ENCODE measurements around the gene PCDHGC5. TPM values are rescaled to one million over a fixed set of nuclear protein-coding genes. Genes with fewer than 3 reads are reported as not detected.

Gene PCDHGC5
- not detected for total RNA-seq

DNA sequence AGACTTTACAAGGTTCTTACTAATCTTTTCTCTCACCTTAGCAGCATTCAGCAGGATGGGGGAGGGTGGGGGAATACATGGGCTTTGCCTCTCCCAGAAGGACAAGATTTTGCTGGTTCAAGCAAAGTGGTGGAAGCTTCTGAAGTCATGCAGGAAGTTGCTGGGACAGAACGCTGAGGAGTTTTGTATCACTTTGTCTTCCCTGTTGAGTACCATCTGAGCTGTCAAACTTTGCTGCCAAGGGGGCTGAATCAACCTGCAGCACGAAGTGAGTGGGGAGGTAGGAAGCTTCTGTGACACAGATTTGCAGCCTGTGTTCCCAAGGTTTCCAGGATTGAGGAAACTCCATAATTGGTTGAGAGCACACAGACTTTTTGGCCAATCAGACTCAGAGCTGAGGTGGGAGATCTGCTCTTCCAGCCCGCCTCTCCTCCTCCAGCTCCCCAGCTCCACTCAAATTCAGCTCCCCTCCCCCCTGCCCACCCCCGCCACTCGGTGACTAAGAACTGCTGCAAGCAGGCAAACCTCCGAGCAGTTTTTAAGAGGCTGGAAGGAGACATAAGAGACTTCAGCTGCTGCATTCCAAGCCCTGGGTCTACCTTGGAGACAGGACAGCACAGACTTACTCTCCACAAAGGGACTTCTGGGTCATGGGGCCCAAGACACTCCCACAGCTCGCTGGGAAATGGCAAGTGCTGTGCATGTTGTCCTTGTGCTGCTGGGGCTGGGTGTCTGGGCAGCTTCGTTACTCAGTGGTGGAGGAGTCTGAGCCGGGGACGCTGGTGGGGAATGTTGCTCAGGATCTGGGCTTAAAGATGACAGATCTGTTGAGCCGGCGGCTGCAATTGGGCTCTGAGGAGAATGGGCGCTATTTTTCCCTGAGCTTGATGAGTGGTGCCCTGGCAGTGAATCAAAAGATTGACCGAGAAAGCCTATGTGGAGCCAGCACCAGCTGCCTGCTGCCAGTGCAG lies at the start of gene PCDHGC5:
Gene PCDHGC5, plus strand, starts transcription at position 491 of the 971 bp plus-strand sequence. Its CDS starts 160 bp downstream, at position 651.
- Mint-ChIP-seq H3K27me3 (peaks cover 80% of the 10 kb centered on the region), H3K27ac (no peak within 1 kb of the TSS), H3K4me1 (peaks cover 2% of the 10 kb centered on the region), H3K4me3 (no peak within 1 kb of the TSS), H3K9me3 (peaks cover 2% of the 10 kb centered on the region), H3K36me3 (ENCODE audit: low read depth) (peaks cover 2% of the 10 kb centered on the region)
- ChIA-PET POLR2A (no interaction called here), CTCF (interaction anchor here (0.6 to 1.0 kb wide), 3 partner anchors 9 to 67 kb away, joined by 3 to 4 read pairs (median 4); partner anchors contain the start of gene PCDHGC3)
- no peak for DNase-seq

DNA sequence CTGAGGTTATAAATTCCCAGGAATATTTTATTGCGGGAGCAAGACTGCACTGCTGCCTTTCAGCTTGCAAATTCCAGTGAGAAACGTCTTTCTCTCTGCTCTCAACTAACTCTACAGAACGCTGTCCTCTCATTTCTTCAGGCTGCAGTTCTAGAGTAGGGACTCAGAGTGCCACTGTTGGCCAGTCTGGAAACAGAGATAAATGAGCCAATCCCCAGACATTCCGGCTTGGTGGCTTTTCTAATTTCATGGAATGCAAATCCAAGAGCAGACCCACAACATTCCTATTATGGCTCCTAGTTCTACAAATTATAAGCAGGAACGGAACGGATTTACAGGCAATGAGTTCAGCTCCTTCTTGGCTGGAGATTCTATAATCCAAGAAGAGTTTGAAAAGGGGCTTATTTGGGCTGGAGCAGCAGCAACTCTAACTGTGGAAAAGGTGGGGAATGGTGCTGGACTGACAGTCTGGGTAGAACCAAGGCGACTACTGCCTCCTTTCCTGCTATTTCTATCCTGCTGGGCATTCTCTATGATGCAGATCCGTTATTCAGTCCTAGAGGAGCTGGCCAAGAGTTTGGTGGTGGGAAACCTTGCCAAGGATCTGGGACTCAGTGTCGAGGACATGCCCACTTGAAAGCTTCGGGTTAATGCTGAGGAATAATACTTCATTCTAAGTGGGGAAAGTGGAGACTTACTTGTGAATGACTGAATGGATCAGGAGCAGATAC lies 49.3 kb upstream of the PCDHGC5 start:
- no peak for DNase-seq
- POLR2A ChIA-PET = interaction anchor here (0.7 kb wide), 1 partner anchor 75 kb away, joined by 3 read pairs; no protein-coding TSS in a partner anchor
- H3K36me3 Mint-ChIP-seq (ENCODE audit: low read depth) = no peaks in the 10 kb centered on the region
- CTCF ChIA-PET = no interaction called here
- H3K4me3 Mint-ChIP-seq = no peak overlapping the region
- peaks cover 5% of the 10 kb centered on the region for H3K27me3 Mint-ChIP-seq
- no peaks in the 10 kb centered on the region for H3K4me1 Mint-ChIP-seq
- H3K27ac Mint-ChIP-seq = no peak overlapping the region
- H3K9me3 Mint-ChIP-seq = no peaks in the 10 kb centered on the region

DNA sequence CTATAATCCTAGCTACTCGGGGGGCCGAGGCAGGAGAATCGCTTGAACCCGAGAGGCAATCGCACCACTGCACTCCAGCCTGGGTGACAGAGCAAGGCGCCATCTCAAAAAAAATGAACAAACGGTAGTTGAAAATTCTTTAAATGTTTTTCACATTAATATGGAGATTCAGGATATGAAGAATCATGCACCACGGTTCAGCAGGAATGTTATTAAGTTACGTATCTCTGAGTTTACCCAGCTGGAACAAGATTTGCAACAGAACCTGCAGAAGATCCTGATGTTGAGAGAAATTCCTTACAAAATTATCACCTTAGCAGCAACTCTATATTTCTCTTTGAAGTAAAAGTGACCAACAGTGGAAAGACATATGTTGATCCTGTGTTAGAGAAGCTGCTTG lies 48.5 kb upstream of the PCDHGC5 start:
- H3K27me3 Mint-ChIP-seq = peaks cover 4% of the 10 kb centered on the region
- no peak overlapping the region for H3K4me3 Mint-ChIP-seq
- ChIA-PET POLR2A (interaction anchor here (0.7 kb wide), 1 partner anchor 76 kb away, joined by 3 read pairs; no protein-coding TSS in a partner anchor), CTCF (no interaction called here)
- no peaks in the 10 kb centered on the region for H3K36me3 Mint-ChIP-seq (ENCODE audit: low read depth)
- DNase-seq = no peak
- no peak overlapping the region for H3K27ac Mint-ChIP-seq
- H3K4me1 Mint-ChIP-seq = no peaks in the 10 kb centered on the region
- H3K9me3 Mint-ChIP-seq = no peaks in the 10 kb centered on the region

DNA sequence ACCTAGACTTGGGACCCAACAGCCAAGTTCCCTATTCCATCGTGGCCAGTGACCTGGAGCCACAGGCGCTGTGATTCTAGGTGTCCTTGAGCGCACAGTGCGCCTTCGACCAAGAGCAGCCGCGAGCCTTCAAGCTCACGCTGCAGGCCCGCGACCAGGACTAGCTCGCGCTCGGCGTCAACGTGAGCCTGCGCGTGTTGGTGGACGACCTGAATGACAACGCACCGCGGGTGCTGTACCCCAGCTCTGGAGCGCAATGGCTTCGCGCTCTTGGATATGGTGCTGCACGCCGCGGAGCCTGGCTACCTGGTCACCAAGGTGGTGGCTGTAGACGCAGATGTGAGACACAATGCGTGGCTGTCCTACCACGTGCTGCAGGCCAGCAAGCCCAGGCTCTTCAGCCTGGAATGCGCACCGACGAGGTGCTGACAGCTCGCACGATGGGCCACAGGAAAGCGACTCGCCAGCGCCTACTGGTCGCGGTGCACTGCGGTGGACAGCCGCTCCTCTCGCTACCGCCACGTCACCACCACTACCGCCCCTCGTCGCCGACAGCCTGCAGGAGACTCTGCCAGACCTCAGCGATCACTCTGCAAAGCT lies 47.2 kb upstream of the PCDHGC5 start:
- Mint-ChIP-seq H3K4me3 (no peak overlapping the region), H3K4me1 (no peaks in the 10 kb centered on the region), H3K36me3 (ENCODE audit: low read depth) (no peaks in the 10 kb centered on the region), H3K9me3 (no peaks in the 10 kb centered on the region), H3K27ac (no peak overlapping the region), H3K27me3 (peaks cover 6% of the 10 kb centered on the region)
- POLR2A ChIA-PET = no interaction called here
- DNase-seq = no peak
- CTCF ChIA-PET = no interaction called here

DNA sequence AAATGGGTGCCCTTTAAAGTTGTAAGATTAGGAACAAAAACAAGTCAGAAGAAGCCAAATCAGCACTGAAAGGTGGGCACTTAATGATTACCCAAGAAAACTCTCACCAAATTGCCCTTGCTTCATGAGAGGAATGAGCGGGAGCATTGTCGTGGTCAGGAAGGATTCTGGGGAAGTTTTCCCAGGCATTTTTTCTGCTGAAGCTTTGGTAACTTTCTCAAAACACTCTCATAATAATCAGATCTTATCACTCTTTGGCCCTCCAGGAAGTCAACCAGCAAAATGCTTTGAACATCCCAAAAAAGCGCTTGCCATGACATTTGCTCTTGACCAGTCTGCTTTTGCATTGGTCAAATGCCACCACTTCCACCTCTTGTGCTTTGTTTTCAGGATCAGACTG lies 23.5 kb upstream of the PCDHGC5 start:
- POLR2A ChIA-PET = no interaction called here
- Mint-ChIP-seq H3K9me3 (no peaks in the 10 kb centered on the region), H3K4me3 (no peak overlapping the region), H3K4me1 (no peaks in the 10 kb centered on the region), H3K36me3 (ENCODE audit: low read depth) (no peaks in the 10 kb centered on the region), H3K27ac (no peak overlapping the region), H3K27me3 (peaks cover 10% of the 10 kb centered on the region)
- DNase-seq = no peak
- CTCF ChIA-PET = interaction anchor here (1.1 kb wide), 1 partner anchor 68 kb away, joined by 3 read pairs; the partner anchor contains the start of gene PCDHGB5

DNA sequence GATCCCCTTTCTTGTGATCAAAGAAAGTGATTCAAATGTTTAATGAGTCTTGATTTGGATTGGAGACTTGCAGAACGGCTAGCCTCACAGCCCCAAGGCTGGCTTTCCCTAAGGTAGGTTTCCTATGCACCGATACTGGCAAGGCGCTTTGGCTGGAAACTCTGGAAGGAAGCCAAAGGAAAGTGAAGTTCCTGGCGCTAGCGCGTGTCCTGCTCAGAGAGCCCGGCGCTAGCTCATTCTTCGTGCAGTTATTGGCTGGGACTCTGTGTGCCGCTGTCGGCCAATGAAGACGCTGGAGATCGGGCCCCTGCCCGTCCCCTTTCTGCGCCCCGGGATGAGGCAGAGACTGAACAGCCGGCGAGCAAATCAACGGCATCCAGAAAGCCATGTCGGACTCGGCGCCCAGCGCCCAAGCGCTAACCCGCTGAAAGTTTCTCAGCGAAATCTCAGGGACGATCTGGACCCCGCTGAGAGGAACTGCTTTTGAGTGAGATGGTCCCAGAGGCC lies 13.2 kb upstream of the PCDHGC5 start, which contains the start of gene PCDHGC3:
Gene PCDHGC3, plus strand, starts transcription at position 342 of the 507 bp plus-strand sequence. Its CDS starts 151 bp downstream, at position 493.
- ChIA-PET POLR2A (no interaction called here), CTCF (interaction anchor here (0.7 to 2.4 kb wide), 6 partner anchors 10 to 57 kb away, joined by 3 to 6 read pairs (median 4); partner anchors contain the start of gene PCDHGC4)
- peaks cover 7% of the 10 kb centered on the region for H3K36me3 Mint-ChIP-seq (ENCODE audit: low read depth)
- peaks cover 19% of the 10 kb centered on the region for H3K4me1 Mint-ChIP-seq
- DNase-seq = no peak
- peak within 1 kb of the TSS; percentile 46 for H3K27ac Mint-ChIP-seq
- H3K4me3 Mint-ChIP-seq = peak within 1 kb of the TSS; percentile 69
- H3K9me3 Mint-ChIP-seq = no peaks in the 10 kb centered on the region
- H3K27me3 Mint-ChIP-seq = peaks cover 66% of the 10 kb centered on the region

DNA sequence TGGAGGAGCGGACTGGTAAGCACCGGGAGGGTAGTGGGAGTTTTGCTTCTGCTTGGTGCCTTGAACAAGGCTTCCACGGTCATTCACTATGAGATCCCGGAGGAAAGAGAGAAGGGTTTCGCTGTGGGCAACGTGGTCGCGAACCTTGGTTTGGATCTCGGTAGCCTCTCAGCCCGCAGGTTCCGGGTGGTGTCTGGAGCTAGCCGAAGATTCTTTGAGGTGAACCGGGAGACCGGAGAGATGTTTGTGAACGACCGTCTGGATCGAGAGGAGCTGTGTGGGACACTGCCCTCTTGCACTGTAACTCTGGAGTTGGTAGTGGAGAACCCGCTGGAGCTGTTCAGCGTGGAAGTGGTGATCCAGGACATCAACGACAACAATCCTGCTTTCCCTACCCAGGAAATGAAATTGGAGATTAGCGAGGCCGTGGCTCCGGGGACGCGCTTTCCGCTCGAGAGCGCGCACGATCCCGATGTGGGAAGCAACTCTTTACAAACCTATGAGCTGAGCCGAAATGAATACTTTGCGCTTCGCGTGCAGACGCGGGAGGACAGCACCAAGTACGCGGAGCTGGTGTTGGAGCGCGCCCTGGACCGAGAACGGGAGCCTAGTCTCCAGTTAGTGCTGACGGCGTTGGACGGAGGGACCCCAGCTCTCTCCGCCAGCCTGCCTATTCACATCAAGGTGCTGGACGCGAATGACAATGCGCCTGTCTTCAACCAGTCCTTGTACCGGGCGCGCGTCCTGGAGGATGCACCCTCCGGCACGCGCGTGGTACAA lies 12.6 kb upstream of the PCDHGC5 start:
- POLR2A ChIA-PET = no interaction called here
- Mint-ChIP-seq H3K4me1 (peaks cover 19% of the 10 kb centered on the region), H3K4me3 (peak overlapping the region; percentile 69), H3K27ac (peak overlapping the region; percentile 46), H3K27me3 (peaks cover 68% of the 10 kb centered on the region), H3K9me3 (no peaks in the 10 kb centered on the region), H3K36me3 (ENCODE audit: low read depth) (peaks cover 7% of the 10 kb centered on the region)
- CTCF ChIA-PET = interaction anchor here (0.7 to 2.4 kb wide), 3 partner anchors 9 to 17 kb away, joined by 3 to 6 read pairs (median 3); partner anchors contain the start of gene PCDHGC4
- no peak for DNase-seq

DNA sequence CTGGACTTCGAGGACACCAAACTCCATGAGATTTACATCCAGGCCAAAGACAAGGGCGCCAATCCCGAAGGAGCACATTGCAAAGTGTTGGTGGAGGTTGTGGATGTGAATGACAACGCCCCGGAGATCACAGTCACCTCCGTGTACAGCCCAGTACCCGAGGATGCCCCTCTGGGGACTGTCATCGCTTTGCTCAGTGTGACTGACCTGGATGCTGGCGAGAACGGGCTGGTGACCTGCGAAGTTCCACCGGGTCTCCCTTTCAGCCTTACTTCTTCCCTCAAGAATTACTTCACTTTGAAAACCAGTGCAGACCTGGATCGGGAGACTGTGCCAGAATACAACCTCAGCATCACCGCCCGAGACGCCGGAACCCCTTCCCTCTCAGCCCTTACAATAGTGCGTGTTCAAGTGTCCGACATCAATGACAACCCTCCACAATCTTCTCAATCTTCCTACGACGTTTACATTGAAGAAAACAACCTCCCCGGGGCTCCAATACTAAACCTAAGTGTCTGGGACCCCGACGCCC lies 11.8 kb upstream of the PCDHGC5 start:
- Mint-ChIP-seq H3K4me3 (peak overlapping the region; percentile 44), H3K4me1 (peaks cover 19% of the 10 kb centered on the region), H3K27ac (peak overlapping the region; percentile 19), H3K36me3 (ENCODE audit: low read depth) (peaks cover 7% of the 10 kb centered on the region), H3K9me3 (no peaks in the 10 kb centered on the region), H3K27me3 (peaks cover 70% of the 10 kb centered on the region)
- ChIA-PET POLR2A (no interaction called here), CTCF (interaction anchor here (2.4 kb wide), 1 partner anchor 8 kb away, joined by 6 read pairs; the partner anchor contains the start of gene PCDHGC4)
- no peak for DNase-seq

DNA sequence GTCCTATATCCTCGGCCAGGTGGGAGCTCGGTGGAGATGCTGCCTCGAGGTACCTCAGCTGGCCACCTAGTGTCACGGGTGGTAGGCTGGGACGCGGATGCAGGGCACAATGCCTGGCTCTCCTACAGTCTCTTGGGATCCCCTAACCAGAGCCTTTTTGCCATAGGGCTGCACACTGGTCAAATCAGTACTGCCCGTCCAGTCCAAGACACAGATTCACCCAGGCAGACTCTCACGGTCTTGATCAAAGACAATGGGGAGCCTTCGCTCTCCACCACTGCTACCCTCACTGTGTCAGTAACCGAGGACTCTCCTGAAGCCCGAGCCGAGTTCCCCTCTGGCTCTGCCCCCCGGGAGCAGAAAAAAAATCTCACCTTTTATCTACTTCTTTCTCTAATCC lies 11.1 kb upstream of the PCDHGC5 start:
- Mint-ChIP-seq H3K9me3 (no peaks in the 10 kb centered on the region), H3K27ac (no peak overlapping the region), H3K36me3 (ENCODE audit: low read depth) (peaks cover 7% of the 10 kb centered on the region), H3K27me3 (peaks cover 77% of the 10 kb centered on the region), H3K4me3 (no peak overlapping the region), H3K4me1 (peaks cover 19% of the 10 kb centered on the region)
- CTCF ChIA-PET = interaction anchor here (0.6 to 0.9 kb wide), 2 partner anchors 25 to 28 kb away, joined by 4 to 6 read pairs; no protein-coding TSS in a partner anchor
- no peak for DNase-seq
- POLR2A ChIA-PET = no interaction called here

DNA sequence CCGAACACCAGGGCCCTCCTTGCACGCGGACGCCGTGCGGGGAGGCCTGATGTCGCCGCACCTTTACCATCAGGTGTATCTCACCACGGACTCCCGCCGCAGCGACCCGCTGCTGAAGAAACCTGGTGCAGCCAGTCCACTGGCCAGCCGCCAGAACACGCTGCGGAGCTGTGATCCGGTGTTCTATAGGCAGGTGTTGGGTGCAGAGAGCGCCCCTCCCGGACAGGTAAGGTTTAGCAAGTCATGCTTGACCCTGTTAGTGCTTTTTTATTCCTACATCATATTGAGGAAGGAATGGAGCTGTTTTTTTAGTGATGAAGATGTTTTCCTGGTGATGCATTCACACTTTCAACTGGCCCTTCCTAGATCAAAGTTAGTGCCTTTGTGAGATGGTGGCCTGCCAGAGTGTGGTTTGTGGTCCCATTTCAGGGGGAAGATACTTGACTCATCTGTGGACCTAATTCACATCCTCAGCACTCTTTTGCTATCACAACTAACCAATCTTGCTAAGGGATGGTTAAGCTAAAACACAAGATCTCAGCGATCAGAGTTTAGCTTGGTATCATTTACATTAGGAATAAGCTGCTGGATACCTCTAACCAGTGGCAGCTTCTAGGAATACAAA lies 10.4 kb upstream of the PCDHGC5 start:
- Mint-ChIP-seq H3K27me3 (peaks cover 82% of the 10 kb centered on the region), H3K9me3 (no peaks in the 10 kb centered on the region), H3K4me1 (peaks cover 19% of the 10 kb centered on the region), H3K4me3 (no peak overlapping the region), H3K27ac (no peak overlapping the region), H3K36me3 (ENCODE audit: low read depth) (peaks cover 7% of the 10 kb centered on the region)
- ChIA-PET POLR2A (no interaction called here), CTCF (interaction anchor here (0.6 to 0.9 kb wide), 2 partner anchors 24 to 28 kb away, joined by 4 to 6 read pairs; no protein-coding TSS in a partner anchor)
- no peak for DNase-seq

DNA sequence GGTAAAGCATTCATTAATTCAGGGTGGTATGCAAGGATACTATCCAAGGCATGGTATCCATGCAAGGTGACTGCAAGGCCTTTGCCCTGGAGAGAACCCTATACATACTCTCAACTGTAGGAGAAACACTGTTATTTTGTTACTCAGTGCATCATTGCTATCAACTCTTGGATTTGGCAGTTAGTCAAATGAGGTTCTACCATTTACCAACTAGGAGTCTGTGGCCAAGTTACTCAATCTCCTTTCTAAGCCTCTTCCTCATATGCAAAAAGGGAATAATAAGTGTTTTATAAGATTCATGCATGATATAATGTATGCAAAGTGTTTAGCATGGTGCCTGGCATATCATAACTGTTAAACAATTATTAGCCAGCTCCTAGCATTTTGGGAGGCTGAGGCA lies 9.1 kb upstream of the PCDHGC5 start:
- DNase-seq = no peak
- Mint-ChIP-seq H3K4me3 (no peak overlapping the region), H3K36me3 (ENCODE audit: low read depth) (peaks cover 7% of the 10 kb centered on the region), H3K9me3 (no peaks in the 10 kb centered on the region), H3K27me3 (peaks cover 82% of the 10 kb centered on the region), H3K27ac (no peak overlapping the region), H3K4me1 (peaks cover 19% of the 10 kb centered on the region)
- ChIA-PET CTCF (interaction anchor here (1.1 kb wide), 2 partner anchors 9 to 59 kb away, joined by 3 to 4 read pairs; partner anchors contain the start of gene PCDHGA11), POLR2A (no interaction called here)

All from activated CD4-positive, alpha-beta T cell treated with anti-CD3 and anti-CD28 coated beads, Interleukin-2, amount 10 ng/mL, durations not matched to agents 7 days and 5 days (primary cell).